HepG2 (cell line): Measurements from ENCODE around the gene MACROD2. TPM values are rescaled to one million over a fixed set of nuclear protein-coding genes. Genes with fewer than 3 reads are reported as not detected.

Experiments
- ARID2 ChIP-seq: sonication (generic); formaldehyde crosslinking; IDR thresholded peaks from 2 replicates; pipeline ENCODE4 v1.8.1; 2022; ENCODE audit warnings: mild to moderate bottlenecking, missing genetic modification reagents, borderline replicate concordance
- ARID5B ChIP-seq: IDR thresholded peaks from 2 replicates; pipeline ENCODE4 v1.4.0; 2020; ENCODE audit warnings: mild to moderate bottlenecking, missing genetic modification reagents
- CEBPG ChIP-seq: IDR thresholded peaks from 2 replicates; pipeline ENCODE4 v1.6.1; 2016
- EP300 ChIP-seq, 3 experiments: sonication (generic) in 1 of 3; formaldehyde crosslinking in 1 of 3; IDR thresholded peaks; 2 replicates each; pipeline versions ENCODE4 v1.5.1 to v1.6.1; 2011 to 2020; ENCODE audit warnings: low read depth in 2 of 3, low read length in 2 of 3, borderline replicate concordance in 1 of 3, improper control_type of control experiment in 1 of 3, mild to moderate bottlenecking in 1 of 3, missing genetic modification reagents in 1 of 3, moderate library complexity in 1 of 3
- FOXA3 ChIP-seq: IDR thresholded peaks from 2 replicates; pipeline ENCODE4 v1.6.1; 2016; ENCODE audit warnings: missing genetic modification reagents, missing compliant biosample characterization
- FOXP4 ChIP-seq: sonication (generic); formaldehyde crosslinking; IDR thresholded peaks from 2 replicates; pipeline ENCODE4 v1.4.0; 2020; ENCODE audit warnings: missing genetic modification reagents
- GFI1 ChIP-seq: sonication (generic); formaldehyde crosslinking; IDR thresholded peaks from 2 replicates; pipeline ENCODE4 v1.5.0; 2020; ENCODE audit warnings: missing genetic modification reagents, mild to moderate bottlenecking, borderline replicate concordance
- HNF4A ChIP-seq: sonication (generic); formaldehyde crosslinking; IDR thresholded peaks from 2 replicates; pipeline ENCODE4 v1.4.0; 2020; ENCODE audit warnings: missing genetic modification reagents
- HNF4G ChIP-seq, 2 experiments: sonication (generic) in 1 of 2; formaldehyde crosslinking in 1 of 2; IDR thresholded peaks; 2 replicates each; pipeline versions ENCODE4 v1.4.0 to v1.6.1; 2011 to 2020; ENCODE audit warnings: borderline replicate concordance in 2 of 2, low read depth in 2 of 2, mild to moderate bottlenecking in 2 of 2, low read length in 1 of 2, missing genetic modification reagents in 1 of 2, moderate library complexity in 1 of 2
- NONO ChIP-seq, 2 experiments: fragments of 450-650 bp in 1 of 2; sonication (generic) in 1 of 2; formaldehyde crosslinking in 1 of 2; IDR thresholded peaks in 1 of 2; conservative IDR thresholded peaks in 1 of 2; 2 replicates each; pipeline versions ENCODE4 v1.6.1 to v1.8.0; 2017 to 2022; ENCODE audit warnings: mild to moderate bottlenecking in 1 of 2, missing genetic modification reagents in 1 of 2, moderate library complexity in 1 of 2
- SOX6 ChIP-seq, 2 experiments: fragments of 450-650 bp in 1 of 2; sonication (generic) in 1 of 2; formaldehyde crosslinking in 1 of 2; IDR thresholded peaks; 2 replicates each; pipeline versions ENCODE4 v1.4.0 to v1.6.1; 2017 to 2020; ENCODE audit warnings: antibody characterized with exemption in 1 of 2, mild to moderate bottlenecking in 1 of 2, missing genetic modification reagents in 1 of 2
- TARDBP ChIP-seq: sonication (generic); formaldehyde crosslinking; IDR thresholded peaks from 2 replicates; pipeline ENCODE4 v1.8.0; 2022; ENCODE audit warnings: mild to moderate bottlenecking, missing genetic modification reagents
- TBP ChIP-seq: sonication (generic); formaldehyde crosslinking; IDR thresholded peaks from 2 replicates; pipeline ENCODE4 v1.5.0; 2020; ENCODE audit warnings: missing genetic modification reagents
- ZBTB10 ChIP-seq: sonication (generic); formaldehyde crosslinking; IDR thresholded peaks from 2 replicates; pipeline ENCODE4 v1.4.0; 2020; ENCODE audit warnings: missing genetic modification reagents, borderline replicate concordance
- ZBTB7B ChIP-seq: sonication (generic); formaldehyde crosslinking; IDR thresholded peaks from 2 replicates; pipeline ENCODE4 v1.4.0; 2020; ENCODE audit warnings: missing genetic modification reagents
- ZNF644 ChIP-seq: IDR thresholded peaks from 2 replicates; pipeline ENCODE4 v1.6.1; 2016; ENCODE audit warnings: low read depth
- ZNF740 ChIP-seq: sonication (generic); formaldehyde crosslinking; IDR thresholded peaks from 2 replicates; pipeline ENCODE4 v1.4.0; 2020; ENCODE audit warnings: missing genetic modification reagents
- ZNF83 ChIP-seq: sonication (generic); formaldehyde crosslinking; IDR thresholded peaks from 2 replicates; pipeline ENCODE4 v1.4.0; 2020; ENCODE audit warnings: missing genetic modification reagents, mild to moderate bottlenecking, borderline replicate concordance
- polyA plus RNA-seq, 8 experiments: library from polyadenylated mRNA; depleted of rRNA in 3 of 8; stranded (reverse) in 7 of 8; unstranded in 1 of 8; fragments of >200 nt; fragmentation: Illumina TruSeq in 4 of 8; extraction: Trizol in 4 of 8; gene quantifications; 2 replicates each; pipeline versions ENCODE4 v1.2.1 to v1.2.3, GENCODE V29; 2011 to 2016; ENCODE audit warnings: low read depth in 4 of 8, missing spikeins in 1 of 8, mixed read lengths in 1 of 8; ENCODE audit not compliant: insufficient read depth in 1 of 8
- total RNA-seq, 5 experiments: library from RNA; depleted of rRNA; stranded (reverse); fragments of >200 nt; fragmentation: Illumina TruSeq; extraction: Trizol; gene quantifications; 2 replicates each; pipeline ENCODE4 v1.2.3, GENCODE V29; 2016; ENCODE audit warnings: low read depth in 1 of 5

MACROD2 gene
- total and polyA plus RNA-seq, 2 of the 13 experiments (the other 11 are each of a cell fraction or from before 2014, with no cell fraction given), result 0.13 to 0.51 TPM

GRCh38 chr20:15185913-15186312 lies 1190.6 kb downstream of the MACROD2 start (continued):
- TF ChIP-seq FOXP4 (CRISPR knock-in tag) (peak; percentile 38; the same call in 1 of the 2 replicates), TBP (CRISPR knock-in tag) (no peak), ZNF83 (CRISPR knock-in tag) (no peak), SOX6 (IDR thresholded peaks at IDR 0.05) (no peak), SOX6 (CRISPR knock-in tag; IDR thresholded peaks at IDR 0.05) (peak; percentile 69), HNF4A (CRISPR knock-in tag) (0 out of 2 replicates have a peak, but pooled peaks have one; percentile 18), CEBPG (CRISPR knock-in tag) (peak; percentile 54), ZBTB10 (CRISPR knock-in tag) (peak; percentile 53; the same call in 1 of the 2 replicates), HNF4G (IDR thresholded peaks at IDR 0.05; ENCODE audit: borderline replicate concordance, low read depth, low read length) (0 out of 2 replicates have a peak, but pooled peaks have one; percentile 7), HNF4G (CRISPR knock-in tag; IDR thresholded peaks at IDR 0.05; ENCODE audit: borderline replicate concordance, low read depth) (no peak), NONO (IDR thresholded peaks at IDR 0.05) (no peak), NONO (CRISPR knock-in tag; conservative IDR thresholded peaks at IDR 0.05) (no peak), TARDBP (no peak), ARID5B (CRISPR knock-in tag) (peak; percentile 41; the same call in 1 of the 2 replicates), EP300 (IDR thresholded peaks at IDR 0.05; ENCODE audit: low read depth in 2 of 2, low read length in 2 of 2) (peak in 1 of 2 experiments; percentile 56; a peak in 2 of 4 replicates), EP300 (CRISPR knock-in tag; IDR thresholded peaks at IDR 0.05; ENCODE audit: borderline replicate concordance) (no peak), ZNF740 (no peak), ZNF644 (0 out of 2 replicates have a peak, but pooled peaks have one; percentile 9), GFI1 (CRISPR knock-in tag) (0 out of 2 replicates have a peak, but pooled peaks have one; percentile 18), FOXA3 (0 out of 2 replicates have a peak, but pooled peaks have one; percentile 9), ARID2 (CRISPR knock-in tag) (no peak), ZBTB7B (CRISPR knock-in tag) (0 out of 2 replicates have a peak, but pooled peaks have one; percentile 55)
